DMS 273 (cell line): ENCODE measurements around the gene CLTCL1.
A peak's percentile ranks its signal among the peaks of the same experiment; 100 is the strongest.
"Not testable (repeated sequence)": the region's sequence is repeated elsewhere in the genome, so short reads cannot be mapped to it uniquely, and the experiment has no call there.

Experiments
- DNase-seq: peaks from one replicate; lab custom pipeline; 2025; ENCODE audit not compliant: unreplicated experiment; lab: John Stamatoyannopoulos, UW

CLTCL1 gene

DNA sequence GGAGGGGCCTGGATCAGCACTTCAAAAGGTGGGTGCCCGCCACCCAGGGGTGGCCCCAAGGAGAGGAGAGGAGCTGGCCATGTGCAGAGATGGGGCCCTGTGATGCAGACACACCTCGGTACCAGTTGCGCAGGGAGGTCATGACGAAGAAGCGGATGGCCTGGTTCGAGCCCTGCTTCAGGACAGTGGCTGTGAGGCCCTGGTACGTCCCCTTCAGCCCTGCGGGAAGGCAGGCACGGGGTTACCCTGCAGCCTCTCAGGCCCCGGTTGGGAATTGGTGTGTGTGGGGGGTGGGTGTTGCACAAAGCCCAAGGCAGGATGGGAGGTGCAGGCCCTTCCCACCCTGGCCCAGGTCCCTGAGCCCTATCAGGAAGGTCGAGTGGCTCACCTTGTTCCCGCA, 114.8 kb downstream of the CLTCL1 start:
- peak; percentile 41 for DNase-seq

DNA sequence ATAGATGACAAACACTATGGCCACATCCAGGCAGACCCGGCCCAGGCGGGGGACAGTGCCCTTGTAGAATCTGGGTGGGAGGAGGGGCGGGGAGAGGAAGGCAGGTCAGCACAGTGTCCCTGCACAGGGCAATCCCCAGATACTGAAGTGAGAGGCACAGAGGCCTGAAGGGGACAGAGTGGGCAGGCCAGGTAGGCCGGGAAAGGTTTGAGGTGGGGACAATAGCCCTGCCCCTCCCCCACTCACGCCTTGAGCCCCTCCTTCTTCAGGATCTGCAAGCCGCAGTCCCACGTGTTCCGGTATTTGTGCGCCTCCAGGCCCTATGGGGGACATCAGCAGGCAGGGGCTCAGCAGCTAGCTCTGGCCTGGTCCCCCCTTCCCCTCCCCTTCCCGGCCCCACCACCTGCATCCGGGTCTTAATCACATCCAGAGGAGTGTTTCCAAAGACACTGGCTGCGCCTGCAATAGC, 115.3 kb downstream of the CLTCL1 start:
- no peak for DNase-seq

DNA sequence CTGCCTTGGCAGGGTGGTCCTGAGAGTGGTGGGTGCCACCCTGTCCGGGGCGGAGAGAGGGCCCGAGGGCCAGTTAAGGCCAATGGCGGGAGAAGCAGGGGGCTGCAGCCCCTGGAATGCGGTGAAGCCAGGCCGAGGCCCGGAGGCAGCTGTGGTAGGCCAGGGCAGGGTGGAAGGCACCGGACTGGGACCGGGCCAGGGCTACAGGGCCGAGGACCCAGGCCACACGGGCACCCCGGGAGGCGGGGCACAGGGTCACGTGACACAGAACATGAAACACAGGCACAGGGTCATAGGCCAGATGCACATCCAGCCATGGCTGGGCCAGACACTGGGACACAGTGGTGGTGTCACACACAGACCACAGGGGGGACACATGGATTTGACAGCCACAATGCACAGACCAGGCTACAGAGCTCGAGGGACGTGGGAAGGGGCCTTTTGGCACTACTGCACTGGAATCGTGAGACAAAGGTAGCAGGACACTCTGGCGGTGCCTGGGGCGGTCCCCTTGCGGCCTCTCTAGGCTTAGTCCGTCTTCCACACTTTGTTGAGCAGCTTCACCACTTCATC, 115.8 kb downstream of the CLTCL1 start:
- DNase-seq, result no peak

DNA sequence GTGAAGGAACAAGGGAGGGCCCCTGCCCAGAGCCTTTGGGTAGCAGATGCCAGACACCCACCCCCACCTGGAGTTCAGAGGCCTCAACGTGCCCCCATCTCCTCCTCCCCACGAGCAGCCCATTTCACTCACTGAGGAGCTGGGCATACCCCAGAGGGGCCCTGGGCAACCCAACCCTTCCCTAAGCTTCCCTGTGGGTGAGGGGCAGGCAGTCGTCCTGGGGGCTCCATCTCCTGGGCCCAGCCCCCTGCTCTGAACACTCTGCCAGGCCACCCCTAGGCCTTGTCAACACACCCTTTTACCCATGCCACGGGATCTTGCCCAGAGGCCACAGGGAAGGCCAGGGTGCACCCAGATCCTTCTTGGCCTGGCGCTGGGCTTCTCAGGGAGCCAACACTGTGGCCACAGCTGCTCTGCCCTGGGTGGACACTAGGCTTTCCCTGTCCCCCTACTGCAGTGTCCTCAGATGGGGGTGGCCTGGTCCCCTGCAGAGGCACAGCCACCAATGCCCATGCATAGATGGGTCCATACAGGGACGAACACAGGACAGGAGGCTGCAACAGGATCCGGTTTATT, 116.4 kb downstream of the CLTCL1 start:
- DNase-seq, result no peak

DNA sequence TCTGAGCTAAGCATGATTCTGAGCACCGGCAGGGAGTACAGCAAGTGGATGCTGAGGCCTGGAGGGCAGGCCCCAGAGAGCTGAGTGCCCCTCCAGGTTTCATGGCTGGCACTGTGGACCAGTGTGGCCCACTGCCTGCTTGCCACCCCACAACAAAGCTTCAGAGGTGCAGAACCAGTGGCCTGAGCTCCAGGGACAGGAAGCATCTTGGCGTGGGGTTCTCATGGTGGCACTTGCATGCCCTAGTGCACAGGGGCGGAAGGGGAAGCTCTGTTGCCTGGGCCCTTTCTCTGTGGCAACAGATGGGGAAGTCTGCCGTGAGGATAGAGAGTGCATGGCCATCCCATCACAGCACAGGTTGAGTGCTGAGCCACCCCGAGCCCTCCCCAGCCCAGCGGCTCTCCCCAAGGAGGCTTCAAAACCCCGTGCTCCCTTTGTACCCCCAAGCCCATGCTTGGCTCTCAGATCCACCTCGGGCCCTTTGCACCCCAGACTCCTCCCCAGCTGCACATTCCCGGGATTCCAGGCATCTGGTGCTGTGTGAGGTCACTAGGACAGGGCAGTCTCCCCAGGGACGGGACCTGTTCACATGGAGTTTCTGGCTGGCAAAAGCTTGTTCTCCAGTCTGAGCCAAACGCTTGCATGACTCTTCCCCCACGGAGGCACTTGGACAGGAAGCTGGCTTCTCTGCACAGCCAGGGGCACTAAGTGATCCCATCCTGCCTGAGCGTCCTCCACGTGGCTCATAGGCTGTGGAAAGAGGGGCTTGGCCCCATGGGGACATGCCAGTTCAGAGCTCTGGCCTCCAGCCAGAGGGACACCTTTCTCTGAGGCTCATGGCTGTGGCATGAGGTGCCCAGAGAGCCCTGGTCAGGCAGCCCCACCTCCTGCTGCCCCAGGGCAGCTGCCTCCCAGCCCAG, 117.2 kb downstream of the CLTCL1 start:
- DNase-seq, result peak; percentile 77

DNA sequence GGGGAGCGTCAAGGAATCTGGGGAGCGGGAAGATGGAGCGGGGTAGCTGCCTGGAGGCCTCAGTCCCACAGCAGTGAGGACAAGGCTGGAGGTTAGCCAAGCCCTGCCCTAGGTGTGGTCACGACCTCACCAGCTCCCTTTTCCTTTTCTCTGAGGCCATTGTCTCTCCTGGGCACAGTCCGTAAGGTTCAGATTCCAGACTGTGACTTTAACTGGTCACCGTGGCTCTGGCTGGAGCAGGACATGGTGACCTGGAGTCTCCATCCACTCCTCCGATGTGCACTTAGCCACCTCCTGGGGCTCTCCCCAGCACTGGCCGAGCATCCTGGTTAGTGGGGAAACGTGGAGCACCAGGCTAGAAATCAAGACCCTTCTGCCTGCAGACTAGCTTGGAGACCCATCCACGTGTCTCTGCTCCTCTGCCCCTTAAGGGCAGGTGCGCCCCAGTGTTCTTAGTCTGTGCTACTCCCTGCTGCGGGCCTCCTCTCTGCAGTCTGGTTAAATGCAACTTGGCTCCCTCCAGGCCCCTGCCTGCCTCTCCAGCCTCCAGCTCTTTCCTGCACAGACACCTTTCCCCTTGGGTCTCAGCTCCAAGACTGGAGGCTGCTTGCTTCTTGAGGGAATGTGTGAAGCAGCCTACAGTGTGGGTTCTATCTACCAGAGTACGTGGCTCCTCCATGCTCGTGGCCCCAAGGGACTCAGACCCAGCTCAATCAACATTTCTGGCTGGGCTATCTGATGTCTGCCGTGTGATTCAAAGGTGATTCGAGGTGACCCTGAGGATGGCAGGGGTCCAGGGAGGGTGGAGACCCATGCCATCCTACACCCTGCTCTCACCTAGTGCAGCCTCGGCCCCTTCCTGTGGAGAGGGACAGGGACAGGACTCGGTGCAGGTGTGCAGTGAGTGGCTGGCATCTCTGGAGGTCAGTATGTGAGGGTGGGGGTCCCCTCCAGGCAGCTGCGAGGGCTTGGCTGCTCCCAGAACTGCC, 118.2 kb downstream of the CLTCL1 start:
- DNase-seq, result no peak

DNA sequence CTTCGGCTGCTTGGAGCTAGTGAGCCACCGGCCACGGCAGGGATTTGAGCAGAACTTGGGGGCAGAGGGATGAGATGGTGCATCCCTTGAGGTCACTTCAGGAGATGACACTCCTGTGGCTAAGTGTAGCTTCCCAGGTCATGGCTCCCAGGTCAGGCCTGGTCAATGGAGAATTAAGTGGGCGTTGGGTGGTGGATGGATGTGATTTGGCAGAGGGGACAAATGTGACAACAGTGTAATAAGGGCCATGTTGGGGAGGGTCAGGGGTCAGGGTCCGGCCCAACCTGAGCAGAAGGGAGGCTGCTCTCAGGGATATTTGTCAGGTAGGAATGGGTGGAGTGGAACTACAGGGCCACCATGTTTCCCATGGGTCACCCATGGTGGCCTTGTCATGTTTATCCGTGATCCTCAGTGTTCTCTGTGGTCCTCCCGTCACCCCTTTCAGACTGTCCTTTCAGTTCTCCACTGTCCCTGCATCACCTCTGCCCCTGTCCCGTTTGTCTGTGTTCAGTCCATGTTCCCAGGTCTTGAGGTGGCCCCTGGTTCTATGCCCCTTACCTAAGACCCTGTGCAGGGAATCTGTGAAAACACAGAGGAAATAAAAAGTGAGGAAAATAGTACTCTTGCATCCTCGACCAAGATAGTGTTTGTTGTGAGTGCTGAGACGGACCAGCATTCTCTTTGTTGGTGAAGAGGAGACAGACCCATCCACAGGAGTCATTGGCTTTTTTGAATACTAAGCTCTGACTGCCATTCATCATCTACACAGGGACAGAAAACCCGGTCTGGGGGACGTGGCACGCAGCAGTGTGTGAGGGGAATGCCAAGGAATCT, 119.1 kb downstream of the CLTCL1 start:
- no peak for DNase-seq

DNA sequence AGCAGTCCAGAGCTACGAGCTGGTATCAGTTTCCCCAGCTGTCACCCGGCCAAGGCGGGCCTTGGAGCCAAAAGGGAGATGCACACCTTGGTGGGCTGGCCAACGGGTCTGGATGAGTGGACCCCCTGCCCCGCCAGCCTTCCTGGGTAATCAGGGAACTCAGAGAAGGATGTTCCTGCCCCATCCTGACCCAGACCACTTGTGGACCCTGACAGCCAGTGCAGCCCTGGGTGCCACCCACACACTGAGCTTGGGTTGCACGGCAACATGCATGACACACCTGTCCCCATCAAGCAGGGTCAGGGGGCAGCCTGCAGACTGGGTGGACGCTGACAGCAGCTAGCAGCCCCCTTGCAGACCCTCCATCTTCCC, 121.6 kb downstream of the CLTCL1 start:
- no peak for DNase-seq

DNA sequence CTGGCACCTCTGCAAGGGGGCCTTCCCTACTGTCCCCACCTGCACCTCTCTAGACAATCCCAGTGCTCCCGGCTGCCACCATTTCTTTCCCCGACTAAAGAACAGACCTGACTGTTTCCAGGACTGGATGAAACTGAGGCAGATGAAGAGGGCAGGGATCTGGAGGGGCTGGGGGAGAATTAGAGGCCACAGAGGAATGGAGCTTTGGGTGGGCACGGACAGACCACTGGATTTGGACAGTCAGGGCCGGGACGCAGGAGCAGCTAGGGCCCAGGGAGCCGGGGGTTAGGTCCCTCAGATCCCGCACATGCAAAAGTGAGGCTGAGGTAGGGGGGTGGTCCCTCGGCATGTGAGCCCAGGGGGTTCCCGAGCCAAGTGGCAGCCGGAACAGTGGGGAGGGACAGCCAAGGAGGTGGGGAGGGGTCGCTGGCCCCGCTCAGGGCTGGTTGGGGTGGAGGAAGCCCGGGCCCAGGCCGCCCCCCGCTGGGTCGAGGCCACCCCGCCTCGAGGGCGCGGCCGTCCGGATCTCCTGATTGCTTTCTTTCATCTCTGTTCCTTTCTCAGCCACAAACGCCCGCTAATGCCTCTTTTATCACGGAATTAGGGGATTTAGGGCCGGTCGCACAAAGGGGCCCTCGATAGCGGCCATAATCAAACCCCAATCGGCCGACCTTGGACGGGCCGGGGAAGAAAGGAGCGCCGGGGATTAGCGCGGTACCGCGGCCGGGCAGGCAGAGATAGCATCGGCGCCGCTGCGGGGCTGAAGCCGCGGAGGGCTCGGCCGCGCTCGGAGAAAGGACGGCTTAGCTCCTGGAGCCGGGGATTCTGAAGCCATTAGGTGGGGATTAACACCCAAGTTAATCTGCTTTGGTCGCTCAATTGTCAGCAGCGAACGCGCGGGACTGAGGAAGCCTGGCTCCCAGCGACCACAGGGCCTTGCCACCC, 122.2 kb downstream of the CLTCL1 start:
- DNase-seq, result peak; percentile 38

DNA sequence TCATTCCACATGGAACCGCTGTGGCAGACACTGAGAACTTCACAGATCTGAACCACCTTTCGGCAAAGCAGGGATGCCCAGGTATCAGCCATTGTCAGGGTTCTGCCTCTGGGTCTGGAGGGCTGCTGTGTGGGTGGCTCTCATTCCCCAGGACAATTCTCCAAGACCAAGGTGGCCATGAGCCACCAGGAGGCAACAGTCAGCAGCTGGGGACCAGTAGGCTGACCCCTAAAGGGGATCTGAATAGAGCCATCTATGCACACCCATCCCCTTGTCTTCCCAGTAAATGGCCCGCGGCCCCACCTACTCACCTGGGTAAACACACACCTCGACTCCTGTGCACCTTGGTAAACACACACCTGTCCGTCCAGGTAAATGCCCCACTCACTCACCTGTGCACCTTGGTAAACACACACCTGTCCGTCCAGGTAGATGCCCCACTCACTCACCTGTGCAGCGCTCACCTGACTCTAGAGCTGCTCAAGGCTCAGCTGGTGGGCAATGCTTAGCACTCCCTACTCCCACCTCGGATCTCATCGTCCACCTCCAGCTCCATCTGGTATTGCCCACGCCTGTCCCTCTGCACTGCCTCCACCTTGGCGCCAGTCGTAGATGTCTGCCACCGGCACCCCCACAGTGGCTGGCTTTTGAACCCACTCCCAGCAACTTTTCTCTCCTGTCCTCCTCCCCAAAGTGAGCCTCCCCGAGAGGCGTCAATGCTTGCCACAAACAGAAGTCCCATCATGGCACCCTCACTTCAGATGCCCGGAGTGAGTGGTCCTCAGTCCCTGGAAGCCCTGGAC, 123.2 kb downstream of the CLTCL1 start:
- DNase-seq, result no peak

DNA sequence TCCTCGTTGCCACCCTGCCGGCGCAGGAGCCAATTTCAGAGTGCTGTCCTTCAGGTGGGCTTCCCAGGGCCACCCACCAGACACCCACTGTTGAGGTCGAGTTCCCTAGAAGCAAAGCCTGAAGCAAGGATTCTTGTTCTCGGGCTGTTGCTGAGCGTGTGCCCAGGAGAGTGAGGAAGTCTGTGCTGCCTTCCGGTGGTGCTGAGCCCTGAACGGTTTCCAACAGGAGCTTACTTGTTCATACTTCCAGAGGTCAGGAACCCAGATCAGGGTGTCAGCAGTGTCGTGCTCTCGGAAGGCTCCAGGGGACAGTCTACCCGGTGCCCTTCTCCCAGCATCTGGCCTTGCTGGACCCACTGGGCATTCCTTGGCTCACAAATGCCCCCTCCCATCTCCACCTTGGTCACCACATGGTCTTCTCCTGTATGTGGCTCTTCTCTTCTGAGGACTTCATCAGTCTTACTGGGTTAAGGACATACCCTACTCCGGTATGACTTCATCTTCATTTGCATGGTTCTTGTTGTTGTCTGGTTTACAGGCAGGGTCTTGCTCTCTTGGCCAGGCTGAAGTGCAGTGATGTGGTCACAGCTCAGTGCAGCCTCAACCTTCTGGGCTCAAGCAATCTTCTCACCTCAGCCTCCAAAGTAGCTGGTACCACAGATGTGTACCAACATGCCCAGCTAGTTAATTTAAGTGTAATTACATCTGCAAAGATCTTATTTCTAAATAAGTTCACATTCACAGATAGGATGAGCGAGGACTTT, 124.2 kb downstream of the CLTCL1 start:
- no peak for DNase-seq

DNA sequence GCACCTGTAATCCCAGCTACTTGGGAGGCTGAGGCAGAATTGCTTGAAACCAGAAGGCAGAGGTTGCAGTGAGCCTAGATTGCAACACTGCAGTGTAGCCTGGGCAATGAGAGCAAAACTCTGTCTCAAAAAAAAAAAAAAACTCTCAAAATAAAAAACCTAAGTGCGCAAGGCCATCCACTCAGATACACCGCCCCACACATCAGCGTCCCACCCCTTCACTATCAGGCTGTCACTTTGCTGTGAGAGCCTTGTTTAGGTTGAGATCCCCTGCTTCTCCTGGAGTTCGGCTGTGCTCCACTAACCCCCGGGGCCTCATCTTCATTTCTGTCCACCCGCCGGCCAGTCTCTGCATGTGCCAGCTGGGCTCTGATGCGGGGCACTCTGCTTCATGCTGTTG, 125.1 kb downstream of the CLTCL1 start:
- peak; percentile 30 for DNase-seq

DNA sequence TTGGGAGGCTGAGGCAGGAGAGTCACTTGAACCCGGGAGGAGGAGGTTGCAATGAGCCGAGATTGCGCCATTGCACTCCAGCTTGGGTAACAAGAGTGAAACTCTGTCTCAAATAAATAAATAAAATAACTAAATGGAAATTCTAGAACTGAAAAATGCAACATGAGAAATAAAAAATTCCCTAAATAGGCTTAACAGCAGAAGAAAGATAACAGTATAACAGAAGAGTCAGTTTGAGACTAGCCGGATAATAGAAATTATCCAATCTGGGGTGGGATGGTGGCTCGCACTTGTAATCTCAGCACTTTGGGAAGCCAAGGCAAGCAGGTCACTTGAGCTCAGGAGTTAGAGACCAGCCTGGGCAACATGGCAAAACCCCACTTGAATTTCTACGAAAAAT, 127.1 kb downstream of the CLTCL1 start:
- no peak for DNase-seq

DNA sequence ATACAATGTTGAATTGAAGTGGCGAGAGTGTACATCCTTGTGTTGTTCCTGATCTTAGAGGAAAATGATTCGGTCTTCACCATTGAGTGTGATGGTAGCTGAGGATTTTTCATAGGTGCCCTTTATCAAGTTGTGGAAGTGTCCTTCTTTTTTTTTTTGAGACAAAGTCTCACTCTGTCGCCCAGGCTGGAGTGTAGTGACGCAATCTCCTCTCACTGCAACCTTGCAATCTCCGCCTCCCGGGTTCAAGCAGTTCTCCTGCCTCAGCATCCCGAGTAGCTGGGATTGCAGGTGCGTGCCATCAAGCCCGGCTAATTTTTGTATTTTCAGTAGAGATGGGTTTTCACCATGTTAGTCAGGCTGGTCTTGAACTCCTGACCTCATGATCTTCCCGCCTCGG, 132.9 kb downstream of the CLTCL1 start:
- DNase-seq, result not testable (repeated sequence)

DNA sequence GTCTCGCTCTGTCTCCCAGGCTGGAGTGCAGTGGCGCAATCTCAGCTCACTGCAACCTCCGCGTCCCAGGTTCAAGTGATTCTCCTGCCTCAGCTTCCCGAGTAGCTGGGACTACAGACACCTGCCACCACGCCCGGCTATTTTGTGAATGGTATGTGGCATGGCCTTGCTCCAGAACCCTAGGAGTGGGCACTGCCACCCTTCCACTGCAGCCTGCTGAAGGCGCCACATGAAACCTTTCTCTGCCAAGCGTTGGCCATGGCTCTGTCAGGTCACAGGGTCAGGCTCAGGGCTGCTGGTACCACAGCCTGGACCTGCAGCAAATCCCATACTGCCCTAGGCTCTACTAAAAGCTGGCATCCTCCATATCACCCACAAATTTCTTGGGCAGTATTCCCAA, 135.4 kb downstream of the CLTCL1 start:
- not testable (repeated sequence) for DNase-seq

DNA sequence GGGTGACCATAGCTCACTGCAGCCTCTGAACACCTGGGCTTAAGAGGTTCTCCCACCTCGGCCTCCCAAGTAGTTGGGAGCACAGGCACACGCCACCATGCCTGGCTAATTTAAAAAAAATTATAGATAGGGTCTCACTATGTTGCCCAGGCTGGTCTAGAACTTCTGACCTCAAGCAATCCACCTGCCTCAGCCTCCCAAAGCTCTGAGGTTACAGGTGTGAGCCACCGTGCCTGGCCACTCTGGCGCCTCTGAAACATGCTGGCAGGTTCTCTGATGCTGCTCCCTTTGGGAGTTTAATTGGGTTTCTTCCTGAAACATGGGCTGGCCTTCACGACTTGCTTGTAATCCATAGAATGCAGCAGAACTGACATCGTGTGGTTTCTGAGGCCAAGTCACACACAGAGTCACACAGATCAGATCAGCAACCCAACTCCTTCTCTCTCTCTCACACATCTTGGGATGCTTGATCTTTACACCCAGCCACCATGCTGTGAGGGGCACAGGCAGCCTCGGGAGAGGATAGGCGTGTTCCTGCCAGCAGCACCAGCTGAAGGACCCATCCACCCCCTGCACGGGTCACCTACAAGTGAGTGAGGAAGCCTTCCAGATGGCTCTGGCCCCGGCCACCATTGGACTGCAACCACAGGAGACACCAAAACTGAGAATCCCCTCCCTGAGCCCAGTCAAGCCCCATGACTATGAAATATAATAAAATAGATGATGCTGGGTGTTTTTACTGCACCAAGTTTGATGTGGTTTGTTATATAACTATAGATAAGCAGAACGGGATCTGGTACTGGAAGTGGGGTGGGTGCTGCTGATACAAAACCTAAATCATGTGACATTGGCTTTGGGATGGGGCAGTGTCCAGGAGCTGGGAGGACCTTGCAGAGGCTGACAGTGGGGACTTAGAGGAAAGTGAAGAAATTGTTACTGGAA, 138.3 kb downstream of the CLTCL1 start:
- DNase-seq, result no peak
